SK-N-SH treated with all-trans-retinoic acid at 6 μM for 48 hours (cell line): ENCODE results near the gene OCEL1.

Experiments
- RARB ChIP-seq: fragments of 250-450 bp; sonication (Bioruptor Pico); IDR thresholded peaks from 2 replicates; pipeline ENCODE4 v1.8.0; 2021; ENCODE audit warnings: mild to moderate bottlenecking, moderate library complexity
- ZC3H10 ChIP-seq: fragments of 250-450 bp; sonication (Bioruptor Pico); IDR thresholded peaks from 2 replicates; pipeline ENCODE4 v1.5.1; 2021; ENCODE audit warnings: mild to moderate bottlenecking, moderate library complexity
- ZNF70 ChIP-seq: fragments of 450-650 bp; formaldehyde crosslinking; IDR thresholded peaks from 2 replicates; pipeline ENCODE4 v1.5.0; 2020; ENCODE audit warnings: mild to moderate bottlenecking, moderate library complexity
- ZNF8 ChIP-seq: fragments of 450-650 bp; formaldehyde crosslinking; IDR thresholded peaks from 2 replicates; pipeline ENCODE4 v1.5.0; 2020; ENCODE audit warnings: mild to moderate bottlenecking, moderate library complexity

DNA sequence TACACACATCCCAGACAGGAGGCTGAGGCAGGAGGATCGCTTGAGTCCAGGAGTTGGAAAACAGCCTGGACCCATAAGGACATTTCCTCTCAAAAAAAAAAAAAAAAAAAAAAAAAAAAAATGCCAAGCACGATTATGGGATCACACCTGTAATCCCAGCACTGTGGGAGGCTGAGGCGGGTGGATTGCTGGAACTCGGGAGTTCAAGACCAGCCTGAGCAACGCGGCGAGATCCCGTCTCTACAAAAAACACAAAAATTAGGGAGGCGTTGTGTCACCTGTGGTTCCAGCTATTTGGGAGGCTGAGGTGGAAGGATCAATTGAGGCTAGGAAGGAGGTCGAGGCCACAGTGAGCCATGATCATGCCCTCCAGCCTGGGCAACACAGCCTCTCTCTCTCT is 973 bp upstream of the OCEL1 start:
- TF ChIP-seq RARB (no peak), ZNF8 (CRISPR knock-in tag) (no peak), ZC3H10 (CRISPR knock-in tag) (no peak), ZNF70 (no peak)
